ENCODE data around the gene CACNB3. TPM values are rescaled to one million over a fixed set of nuclear protein-coding genes. Genes with fewer than 3 reads are reported as not detected.

CACNB3 gene
- total RNA-seq, 2 donors from 2014 or later, result 40.6 to 59.9 TPM

DNA sequence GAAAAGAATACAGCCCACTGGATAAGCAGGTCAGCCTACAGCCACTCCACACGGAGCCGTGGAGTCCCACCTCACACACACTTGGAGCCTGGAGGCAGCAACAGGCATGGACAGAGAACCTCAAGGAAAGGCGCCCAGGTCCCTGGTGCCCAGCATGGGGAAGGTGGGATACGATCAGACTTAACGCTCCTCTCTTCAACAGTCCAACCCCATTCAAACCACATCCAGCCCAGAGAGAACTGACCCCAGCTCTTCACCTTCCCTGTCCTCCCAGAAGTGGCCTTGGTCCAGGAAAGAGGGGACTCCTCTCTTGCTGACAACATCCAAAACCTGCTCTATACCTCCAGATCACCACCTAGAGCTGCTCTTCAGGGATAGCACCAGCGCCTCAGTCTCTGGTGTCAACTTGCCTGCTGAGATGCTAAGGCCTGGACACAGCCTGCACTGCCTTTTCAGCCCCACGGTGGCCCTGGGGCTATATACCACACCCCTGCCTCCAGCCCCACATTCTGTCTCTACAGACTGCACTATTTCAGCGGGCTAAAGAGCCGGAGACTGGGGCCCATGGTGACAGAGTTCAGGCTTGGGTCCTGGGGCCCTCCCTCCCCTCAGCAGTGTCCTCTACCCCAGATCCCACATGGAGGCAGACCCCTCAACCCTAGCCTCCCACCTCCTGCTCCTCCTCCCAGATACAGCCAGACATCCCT is 36.4 kb upstream of the CACNB3 start:
- H3K27ac ChIP-seq (ENCODE audit: low read depth, low read length), result no peak overlapping the region
- WGBS, 2 experiments (ENCODE audit: insufficient coverage in 1 of 2, insufficient read length in 1 of 2), result 80 to 88% methylated on average over 3 to 9 of the region's 9 CpGs

DNA sequence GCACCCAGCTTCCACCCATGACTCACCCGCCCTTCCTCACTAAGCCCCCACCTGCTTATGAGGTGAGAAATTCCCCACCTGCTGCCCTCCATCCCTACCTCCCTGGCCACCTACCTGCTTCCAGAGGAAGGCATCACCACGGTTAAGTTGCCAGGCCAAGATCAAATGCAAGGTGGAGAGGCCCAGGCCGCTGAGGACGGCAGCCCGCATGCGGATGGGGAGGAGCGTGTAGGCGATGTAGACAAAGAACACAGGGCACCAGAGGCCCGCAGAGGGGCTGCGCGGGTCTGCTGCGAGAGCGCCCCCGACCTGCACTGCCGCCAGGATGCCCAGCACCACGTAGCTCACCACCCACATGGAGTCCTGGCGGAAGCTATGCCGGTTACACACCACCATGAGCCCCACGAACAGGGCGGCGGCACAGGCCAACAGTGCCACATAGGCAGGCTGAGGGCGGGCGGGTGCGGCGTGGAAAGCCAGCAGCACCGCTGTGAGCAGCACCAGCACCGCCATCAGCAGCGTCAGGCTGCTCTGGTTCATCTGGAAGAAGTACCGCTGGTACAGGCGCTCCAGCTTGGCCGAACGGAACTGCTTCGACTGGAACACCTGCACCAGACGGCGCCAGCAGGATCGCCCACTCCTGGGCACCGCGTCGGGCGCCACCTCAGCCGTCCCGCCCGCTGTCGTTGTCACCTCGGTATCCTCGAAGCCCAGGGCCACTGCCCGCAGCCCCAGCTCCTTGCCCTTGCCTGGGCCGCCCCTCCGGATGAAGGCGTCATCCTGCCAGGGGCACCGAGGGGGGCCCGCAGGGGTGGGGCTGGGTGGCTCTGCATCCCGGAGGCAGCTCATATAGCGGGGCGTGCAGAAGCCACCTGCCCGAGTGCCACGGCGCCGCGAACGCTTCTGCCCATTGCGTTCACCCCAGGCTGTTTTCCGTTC is 35.6 kb upstream of the CACNB3 start:
- Histone ChIP-seq H3K36me3 (ENCODE audit: control insufficient read depth, insufficient read depth, low read length) (peaks cover under 1% of the 10 kb centered on the region), H3K4me3 (ENCODE audit: low read length) (no peak overlapping the region), H3K4me1 (ENCODE audit: control insufficient read depth, insufficient read depth, low read length) (no peaks in the 10 kb centered on the region), H3K9me3 (ENCODE audit: control insufficient read depth, low read length) (no peaks in the 10 kb centered on the region), H3K27ac (ENCODE audit: low read depth, low read length) (no peak overlapping the region), H3K27me3 (ENCODE audit: control insufficient read depth, insufficient read depth, low read length, poor library complexity, severe bottlenecking) (no peaks in the 10 kb centered on the region), H3K9ac (ENCODE audit: extremely low read depth, low read length, poor library complexity, severe bottlenecking) (no peak overlapping the region)
- peaks cover 11% of the 10 kb centered on the region for H3K27me3 Mint-ChIP-seq (ENCODE audit: insufficient read depth)
- peak; percentile 88 for DNase-seq
- H3K4me1 Mint-ChIP-seq, result peaks cover 6% of the 10 kb centered on the region
- peaks cover 14% of the 10 kb centered on the region for H3K36me3 Mint-ChIP-seq (ENCODE audit: low read depth)
- peak overlapping the region; percentile 55 for H3K27ac Mint-ChIP-seq
- TF ChIP-seq, protein P1, sequence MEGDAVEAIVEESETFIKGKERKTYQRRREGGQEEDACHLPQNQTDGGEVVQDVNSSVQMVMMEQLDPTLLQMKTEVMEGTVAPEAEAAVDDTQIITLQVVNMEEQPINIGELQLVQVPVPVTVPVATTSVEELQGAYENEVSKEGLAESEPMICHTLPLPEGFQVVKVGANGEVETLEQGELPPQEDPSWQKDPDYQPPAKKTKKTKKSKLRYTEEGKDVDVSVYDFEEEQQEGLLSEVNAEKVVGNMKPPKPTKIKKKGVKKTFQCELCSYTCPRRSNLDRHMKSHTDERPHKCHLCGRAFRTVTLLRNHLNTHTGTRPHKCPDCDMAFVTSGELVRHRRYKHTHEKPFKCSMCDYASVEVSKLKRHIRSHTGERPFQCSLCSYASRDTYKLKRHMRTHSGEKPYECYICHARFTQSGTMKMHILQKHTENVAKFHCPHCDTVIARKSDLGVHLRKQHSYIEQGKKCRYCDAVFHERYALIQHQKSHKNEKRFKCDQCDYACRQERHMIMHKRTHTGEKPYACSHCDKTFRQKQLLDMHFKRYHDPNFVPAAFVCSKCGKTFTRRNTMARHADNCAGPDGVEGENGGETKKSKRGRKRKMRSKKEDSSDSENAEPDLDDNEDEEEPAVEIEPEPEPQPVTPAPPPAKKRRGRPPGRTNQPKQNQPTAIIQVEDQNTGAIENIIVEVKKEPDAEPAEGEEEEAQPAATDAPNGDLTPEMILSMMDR (conservative IDR thresholded peaks at IDR 0.05), result no peak
- 92 to 94% methylated on average over 50 to 63 of the region's 63 CpGs for WGBS, 2 experiments (ENCODE audit: insufficient coverage in 1 of 2, insufficient read length in 1 of 2)
- H3K4me3 Mint-ChIP-seq, result no peak overlapping the region
- no peaks in the 10 kb centered on the region for H3K9me3 Mint-ChIP-seq

More for the DNA sequence above, 36.4 kb upstream of the CACNB3 start:
- Histone ChIP-seq H3K4me1 (ENCODE audit: control insufficient read depth, insufficient read depth, low read length) (no peaks in the 10 kb centered on the region), H3K9ac (ENCODE audit: extremely low read depth, low read length, poor library complexity, severe bottlenecking) (no peak overlapping the region), H3K9me3 (ENCODE audit: control insufficient read depth, low read length) (no peaks in the 10 kb centered on the region), H3K27me3 (ENCODE audit: control insufficient read depth, insufficient read depth, low read length, poor library complexity, severe bottlenecking) (no peaks in the 10 kb centered on the region), H3K36me3 (ENCODE audit: control insufficient read depth, insufficient read depth, low read length) (peaks cover 5% of the 10 kb centered on the region), H3K4me3 (ENCODE audit: low read length) (no peak overlapping the region)
- Mint-ChIP-seq H3K27ac (peak overlapping the region; percentile 55), H3K27me3 (ENCODE audit: insufficient read depth) (peaks cover 3% of the 10 kb centered on the region), H3K36me3 (ENCODE audit: low read depth) (peaks cover 22% of the 10 kb centered on the region), H3K9me3 (no peaks in the 10 kb centered on the region), H3K4me1 (no peaks in the 10 kb centered on the region), H3K4me3 (no peak overlapping the region)
- TF ChIP-seq, protein P1 (conservative IDR thresholded peaks at IDR 0.05), result no peak
- DNase-seq, result no peak

DNA sequence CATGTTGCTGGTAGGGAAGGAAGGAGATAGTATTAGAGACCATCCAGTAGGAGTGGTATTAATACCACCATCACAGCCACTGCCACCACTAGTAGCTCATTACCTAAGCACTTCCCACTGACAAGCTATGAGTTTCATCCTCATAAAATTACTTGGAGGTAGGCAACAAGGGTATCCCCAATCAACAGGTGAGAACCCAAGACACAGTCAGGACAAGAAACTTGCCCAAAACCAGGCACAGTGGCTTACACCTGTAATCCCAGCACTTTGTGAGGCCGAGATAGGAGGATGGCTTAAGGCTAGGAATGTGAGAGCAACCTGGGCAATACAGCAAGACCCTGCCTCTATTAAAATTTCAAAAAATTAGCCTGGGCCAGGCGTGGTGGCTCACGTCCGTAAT is 34.9 kb upstream of the CACNB3 start:
- Histone ChIP-seq H3K9ac (ENCODE audit: extremely low read depth, low read length, poor library complexity, severe bottlenecking) (no peak overlapping the region), H3K9me3 (ENCODE audit: control insufficient read depth, low read length) (no peaks in the 10 kb centered on the region), H3K4me3 (ENCODE audit: low read length) (no peak overlapping the region), H3K4me1 (ENCODE audit: control insufficient read depth, insufficient read depth, low read length) (no peaks in the 10 kb centered on the region), H3K27ac (ENCODE audit: low read depth, low read length) (no peak overlapping the region), H3K36me3 (ENCODE audit: control insufficient read depth, insufficient read depth, low read length) (no peaks in the 10 kb centered on the region), H3K27me3 (ENCODE audit: control insufficient read depth, insufficient read depth, low read length, poor library complexity, severe bottlenecking) (no peaks in the 10 kb centered on the region)
- Mint-ChIP-seq H3K27ac (no peak overlapping the region), H3K36me3 (ENCODE audit: low read depth) (peaks cover 9% of the 10 kb centered on the region), H3K4me3 (no peak overlapping the region), H3K4me1 (peaks cover 11% of the 10 kb centered on the region), H3K27me3 (ENCODE audit: insufficient read depth) (peaks cover 16% of the 10 kb centered on the region), H3K9me3 (no peaks in the 10 kb centered on the region)
- WGBS, 2 experiments (ENCODE audit: insufficient coverage in 1 of 2, insufficient read length in 1 of 2), result 89 to 96% methylated on average over 4 of the region's 4 CpGs
- DNase-seq, result no peak
- TF ChIP-seq, protein P1 (conservative IDR thresholded peaks at IDR 0.05), result no peak
